SK-N-MC (cell line): ENCODE measurements around the gene CLCN6.

Source experiments
- DNase-seq: peaks from one replicate; pipeline ENCODE4 v3.0.0-alpha.2; 2011; ENCODE audit warnings: low read depth, low spot score
- H3K27ac ChIP-seq: fragments of 200-600 bp; sonication (generic); 2 replicates; pipeline ENCODE4 v1.5.1; 2016; ENCODE audit warnings: mixed run types
- H3K36me3 ChIP-seq: fragments of 200-600 bp; sonication (generic); 2 replicates; pipeline ENCODE4 v1.6.1; 2017; ENCODE audit warnings: antibody characterized with exemption, low read length, mixed read lengths; ENCODE audit not compliant: insufficient read depth
- H3K4me3 ChIP-seq: fragments of 200-600 bp; sonication (generic); 2 replicates; pipeline ENCODE4 v1.5.1; 2016
- H3K9ac ChIP-seq: fragments of 200-600 bp; sonication (generic); 2 replicates; pipeline ENCODE4 v1.8.0; 2017; ENCODE audit warnings: mixed run types, mixed read lengths; ENCODE audit not compliant: insufficient read length
- H3K9me3 ChIP-seq: fragments of 200-600 bp; sonication (generic); 2 replicates; pipeline ENCODE4 v1.6.1; 2017; ENCODE audit warnings: low read depth, mild to moderate bottlenecking, antibody characterized with exemption, low read length, moderate library complexity, mixed read lengths
- EZH2 ChIP-seq: fragments of 200-600 bp; sonication (generic); IDR thresholded peaks from one replicate; pipeline ENCODE4 v1.6.1; 2017; ENCODE audit warnings: antibody characterized with exemption
- FOXP2 ChIP-seq: optimal IDR thresholded peaks from 2 replicates; pipeline ENCODE3; 2011; ENCODE audit warnings: mild to moderate bottlenecking, moderate library complexity; ENCODE audit not compliant: insufficient read depth; ENCODE audit errors: extremely low read length, control extremely low read depth
- POLR2AphosphoS5 ChIP-seq: IDR thresholded peaks from 2 replicates; pipeline ENCODE4 v1.6.1; 2012; ENCODE audit warnings: mild to moderate bottlenecking, low read depth, low read length, borderline replicate concordance

CLCN6 gene

DNA sequence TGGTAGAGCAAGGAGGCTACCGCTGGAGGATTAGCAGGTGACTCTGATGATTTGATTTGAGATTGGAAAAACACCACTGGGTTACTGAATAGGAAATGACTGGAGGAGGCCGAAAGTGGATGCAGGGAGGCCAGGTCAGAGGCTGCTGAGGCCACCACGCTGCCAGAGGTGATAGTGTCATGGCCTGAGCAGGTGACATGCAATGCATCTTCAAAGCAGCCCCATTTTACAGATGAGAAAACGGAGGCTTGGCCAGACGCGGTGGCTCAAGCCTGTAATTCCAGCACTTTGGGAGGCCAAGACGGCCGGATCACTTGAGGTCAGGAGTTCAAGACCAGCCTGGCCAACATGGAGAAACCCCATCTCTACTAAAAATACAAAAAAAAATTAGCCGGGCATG lies 31.2 kb upstream of the CLCN6 start:
- TF ChIP-seq POLR2AphosphoS5 (no peak), FOXP2 (no peak)
- Histone ChIP-seq H3K4me3 (no peak overlapping the region), H3K27ac (no peak overlapping the region), H3K9ac (no peak overlapping the region), H3K36me3 (no peaks in the 10 kb centered on the region), H3K9me3 (no peaks in the 10 kb centered on the region)
- no peak for DNase-seq

- no peak overlapping the region for H3K27ac ChIP-seq
- H3K9ac ChIP-seq, result no peak overlapping the region
- no peaks in the 10 kb centered on the region for H3K36me3 ChIP-seq
- no peaks in the 10 kb centered on the region for H3K9me3 ChIP-seq
- no peak for DNase-seq
- no peak for TF ChIP-seq POLR2AphosphoS5
- no peak for TF ChIP-seq FOXP2
- no peak for TF ChIP-seq EZH2
- no peak overlapping the region for H3K4me3 ChIP-seq
Measured at GRCh38 chr1:11777658-11778322, 28.2 kb upstream of the CLCN6 start.

- H3K4me3 ChIP-seq, result no peak overlapping the region
- H3K9ac ChIP-seq, result no peak overlapping the region
- H3K27ac ChIP-seq, result no peak overlapping the region
- H3K9me3 ChIP-seq, result no peaks in the 10 kb centered on the region
- H3K36me3 ChIP-seq, result no peaks in the 10 kb centered on the region
- TF ChIP-seq FOXP2 (no peak), POLR2AphosphoS5 (no peak), EZH2 (no peak)
- no peak for DNase-seq
Measured at GRCh38 chr1:11778336-11778735, 27.7 kb upstream of the CLCN6 start.

DNA sequence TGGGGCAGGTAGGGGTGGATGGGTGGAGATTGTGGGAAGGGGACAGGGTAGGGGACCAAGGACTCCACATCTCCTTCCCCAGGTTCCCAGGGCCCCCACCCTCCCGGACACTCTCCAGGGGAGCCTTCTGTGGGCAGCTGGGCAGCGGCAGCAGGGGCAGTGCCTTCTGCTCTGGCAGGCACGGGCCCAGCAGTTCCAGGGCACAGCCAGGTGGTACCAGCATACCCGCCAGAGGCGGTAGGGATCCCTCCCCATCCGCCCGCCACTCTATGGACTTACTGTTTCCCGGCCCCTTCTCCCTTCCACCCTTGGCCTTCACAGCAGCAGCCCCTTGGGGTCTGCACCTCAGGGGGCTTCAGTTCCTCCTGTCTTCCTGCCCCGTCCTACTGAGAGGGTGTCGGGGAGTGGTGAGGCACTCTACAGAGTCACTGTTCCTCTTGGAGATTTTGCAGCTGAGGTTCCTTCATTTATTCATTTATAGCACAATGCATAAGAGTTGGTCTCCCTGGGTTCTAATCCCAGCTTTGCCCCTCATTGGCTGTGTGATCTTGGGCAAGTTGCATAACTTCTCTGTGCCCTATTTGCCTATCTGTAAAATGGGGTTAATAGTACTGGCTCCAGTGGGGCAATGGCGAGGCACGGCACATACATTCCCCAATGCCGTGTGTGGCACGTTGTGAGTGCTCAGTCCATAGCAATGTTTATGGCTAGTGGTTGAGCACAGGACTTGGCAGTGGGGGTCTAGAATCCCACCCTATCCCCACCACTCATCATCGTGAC lies 27.0 kb upstream of the CLCN6 start:
- Histone ChIP-seq H3K9ac (no peak overlapping the region), H3K36me3 (no peaks in the 10 kb centered on the region), H3K9me3 (no peaks in the 10 kb centered on the region), H3K4me3 (no peak overlapping the region), H3K27ac (no peak overlapping the region)
- DNase-seq, result no peak
- TF ChIP-seq FOXP2, result no peak
- no peak for TF ChIP-seq EZH2
- no peak for TF ChIP-seq POLR2AphosphoS5

GRCh38 chr1:11779715-11780379 lies 26.1 kb upstream of the CLCN6 start:
- no peak for DNase-seq
- no peak overlapping the region for H3K9ac ChIP-seq

DNA sequence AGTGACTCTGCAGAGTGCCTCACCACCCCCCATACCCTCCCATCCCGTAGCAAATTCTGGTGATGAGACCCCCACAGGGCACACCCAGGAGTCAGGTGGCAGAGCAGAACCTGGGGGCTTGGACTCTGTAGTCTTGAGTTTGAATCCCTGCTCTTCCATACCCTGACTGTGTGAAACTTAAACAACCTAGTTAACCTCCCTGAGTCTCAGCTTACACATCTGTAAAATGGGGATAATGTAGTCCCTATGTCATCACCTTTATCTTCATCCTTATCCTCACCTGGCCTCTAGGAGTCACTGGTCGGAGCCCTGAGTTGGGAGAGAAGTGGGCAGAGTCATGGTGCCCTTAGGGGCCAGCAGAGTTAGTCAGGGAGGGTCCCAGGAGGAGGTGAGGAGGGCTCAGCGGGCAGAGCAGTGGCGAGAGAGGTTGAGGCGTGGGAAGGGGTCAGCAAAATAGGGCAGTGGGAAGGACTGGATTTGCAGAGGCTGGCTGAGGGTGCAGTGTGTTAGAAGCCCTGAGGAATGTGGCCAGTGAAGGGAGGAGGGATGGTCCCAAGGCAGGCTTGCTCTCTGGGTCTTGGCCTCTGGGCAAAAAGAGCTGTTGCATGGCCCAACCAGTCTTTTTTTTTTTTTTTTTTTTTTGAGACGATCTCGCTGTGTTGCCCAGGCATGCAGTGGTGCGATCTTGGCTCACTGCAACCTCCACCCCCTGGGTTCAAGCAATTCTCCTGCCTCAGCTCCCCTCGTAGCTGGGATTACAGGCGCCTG lies 25.4 kb upstream of the CLCN6 start:
- no peak for DNase-seq
- Histone ChIP-seq H3K4me3 (no peak overlapping the region), H3K9ac (no peak overlapping the region)

More at GRCh38 chr1:11779715-11780379, 26.1 kb upstream of the CLCN6 start:
- no peaks in the 10 kb centered on the region for H3K9me3 ChIP-seq
- H3K27ac ChIP-seq, result no peak overlapping the region
- no peak overlapping the region for H3K4me3 ChIP-seq
- TF ChIP-seq POLR2AphosphoS5 (no peak), FOXP2 (no peak), EZH2 (no peak)
- no peaks in the 10 kb centered on the region for H3K36me3 ChIP-seq

GRCh38 chr1:11781297-11781696 lies 24.7 kb upstream of the CLCN6 start:
- no peak for TF ChIP-seq FOXP2
- no peak for TF ChIP-seq EZH2
- TF ChIP-seq POLR2AphosphoS5, result no peak

More for the DNA sequence above, 25.4 kb upstream of the CLCN6 start:
- TF ChIP-seq FOXP2 (no peak), POLR2AphosphoS5 (no peak), EZH2 (no peak)
- Histone ChIP-seq H3K36me3 (no peaks in the 10 kb centered on the region), H3K9me3 (no peaks in the 10 kb centered on the region), H3K27ac (no peak overlapping the region)

DNA sequence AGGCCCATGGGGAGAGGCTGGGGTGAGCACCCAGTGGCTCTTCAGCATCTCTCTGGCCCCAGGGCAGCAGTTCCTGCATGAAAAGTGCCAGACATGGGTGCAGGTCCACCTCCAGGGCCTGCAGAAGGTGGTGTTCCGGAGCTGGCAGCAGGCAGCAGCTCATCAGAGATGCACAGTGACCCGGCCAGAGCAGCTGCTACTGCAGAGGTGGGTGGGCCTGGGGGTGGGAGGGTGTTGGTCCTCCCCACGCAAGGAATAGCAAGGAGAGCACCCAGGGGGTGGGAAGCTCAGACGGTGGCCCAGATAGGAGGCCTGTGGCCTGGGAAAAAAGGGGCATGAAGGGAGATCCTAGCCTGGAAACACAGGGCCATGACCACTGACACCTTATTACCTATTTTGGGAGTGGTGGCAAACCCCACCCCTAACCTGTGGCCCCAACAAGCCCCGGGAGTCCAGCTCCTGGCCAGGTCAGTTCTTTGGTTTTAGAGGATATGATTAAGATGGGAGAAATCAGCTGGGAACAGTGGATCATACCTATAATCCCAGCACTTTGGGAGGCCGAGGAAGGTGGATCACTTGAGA lies 23.8 kb upstream of the CLCN6 start:
- Histone ChIP-seq H3K9me3 (no peaks in the 10 kb centered on the region), H3K9ac (no peak overlapping the region), H3K36me3 (no peaks in the 10 kb centered on the region), H3K27ac (no peak overlapping the region), H3K4me3 (no peak overlapping the region)
- no peak for TF ChIP-seq POLR2AphosphoS5
- TF ChIP-seq FOXP2, result no peak
- no peak for TF ChIP-seq EZH2
- no peak for DNase-seq

More at GRCh38 chr1:11781297-11781696, 24.7 kb upstream of the CLCN6 start:
- Histone ChIP-seq H3K36me3 (no peaks in the 10 kb centered on the region), H3K9ac (no peak overlapping the region), H3K27ac (no peak overlapping the region), H3K9me3 (no peaks in the 10 kb centered on the region), H3K4me3 (no peak overlapping the region)
- no peak for DNase-seq
